Vagina (tissue), 2 donors: ENCODE results near the gene FAM236A. TPM values are rescaled to one million over a fixed set of nuclear protein-coding genes. Genes with fewer than 3 reads are reported as not detected.
"Not testable (repeated sequence)": the region's sequence is repeated elsewhere in the genome, so short reads cannot be mapped to it uniquely, and the experiment has no call there.

Experiments used
- DNase-seq, 2 donors: peaks; one replicate each; pipeline ENCODE4 v3.0.0-alpha.2; 2017; ENCODE audit errors: extremely low spot score in 2 of 2
- H3K27ac ChIP-seq: fragments of 200-600 bp; sonication (generic); one replicate; pipeline ENCODE4 v1.5.1; 2019
- H3K27me3 ChIP-seq: fragments of 200-600 bp; sonication (generic); one replicate; pipeline ENCODE4 v1.5.1; 2019
- H3K36me3 ChIP-seq, 2 donors: fragments of 200-600 bp; sonication (generic); one replicate each; pipeline ENCODE4 v1.5.1; 2017 to 2019
- H3K4me1 ChIP-seq: fragments of 200-600 bp; sonication (generic); one replicate; pipeline ENCODE4 v1.5.1; 2019
- H3K4me3 ChIP-seq, 2 donors: fragments of 200-600 bp; sonication (generic); 1 replicate in 1 of 2; 2 replicates in 1 of 2; pipeline ENCODE4 v1.5.1; 2016 to 2019
- H3K9me3 ChIP-seq: fragments of 200-600 bp; sonication (generic); one replicate; pipeline ENCODE4 v1.5.1; 2019
- intact Hi-C: fragments of 100-400 bp; cut with DNase I; formaldehyde crosslinking; loops from one replicate; pipeline ENCODE4 v1.15.1; 2023
- total RNA-seq: library from RNA; depleted of rRNA; stranded (reverse); fragments of >200 nt; gene quantifications from one replicate; pipeline ENCODE4 v1.2.3, GENCODE V29; 2016

FAM236A gene
- total RNA-seq, 1 donor from 2014 or later = not detected

DNA sequence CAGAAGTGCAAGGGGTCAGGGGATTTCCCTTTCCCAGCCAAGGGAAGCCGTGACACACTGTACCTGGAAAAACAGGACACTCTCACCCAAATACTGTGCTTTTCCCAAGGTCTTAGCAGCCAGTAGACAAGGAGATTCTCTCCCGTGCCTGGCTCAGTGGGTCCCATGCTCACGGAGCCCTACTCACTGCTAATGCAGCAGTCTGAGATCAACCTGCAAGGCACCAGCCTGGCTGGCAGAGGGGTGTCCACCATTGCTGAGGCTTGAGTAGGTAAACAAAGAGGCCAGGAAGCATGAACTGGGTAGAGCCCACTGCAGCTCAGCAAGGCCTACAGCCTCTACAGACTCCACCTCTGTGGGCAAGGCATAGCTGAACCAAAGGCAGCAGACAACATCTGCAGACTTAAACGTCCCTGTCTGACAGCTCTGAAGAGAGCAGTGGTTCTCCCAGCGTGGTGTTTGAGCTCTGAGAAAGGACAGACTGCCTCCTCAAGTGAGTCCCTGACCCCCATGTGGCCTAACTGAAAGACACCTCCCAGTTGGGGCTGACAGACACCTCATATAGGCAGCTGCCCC, 43.0 kb downstream of the FAM236A start:
- intact Hi-C loops, H3K4me1 ChIP-seq: not testable (repeated sequence)

More for the DNA sequence above, 43.0 kb downstream of the FAM236A start:
- DNase-seq, H3K9me3 ChIP-seq, H3K27ac ChIP-seq, H3K36me3 ChIP-seq, H3K27me3 ChIP-seq, H3K4me3 ChIP-seq: not testable (repeated sequence)

Other genes with a start within 250 kb of the FAM236A start
- gene PHKA1, start 223.9 kb upstream of the FAM236A start, total RNA-seq = 5.2 TPM
- gene DMRTC1B, start 161.3 kb upstream of the FAM236A start, total RNA-seq = not detected
- gene FAM236B, start 155.5 kb upstream of the FAM236A start, total RNA-seq = not detected
- not detected for gene FAM236D, start 130.0 kb upstream of the FAM236A start, total RNA-seq
- not detected for gene FAM236C, start 25.6 kb upstream of the FAM236A start, total RNA-seq
- gene DMRTC1, start 5.6 kb downstream of the FAM236A start, total RNA-seq = 2.2 TPM
- gene PABPC1L2B, start 64.7 kb downstream of the FAM236A start, total RNA-seq = not detected
- gene PABPC1L2A, start 141.3 kb downstream of the FAM236A start, total RNA-seq = not detected